Choroid plexus epithelial cell (primary cell): ENCODE measurements around the gene GMDS.

Experiments
- DNase-seq: peaks from one replicate; pipeline ENCODE4 v3.0.0-alpha.2; 2010; ENCODE audit warnings: low read depth
- H3K4me3 ChIP-seq: 2 replicates; pipeline ENCODE4 v1.5.1; 2011; ENCODE audit warnings: low read depth, mild to moderate bottlenecking, control low read depth, low read length, moderate library complexity
- CTCF ChIP-seq: conservative IDR thresholded peaks from 2 replicates; pipeline ENCODE4 v1.5.1; 2011; ENCODE audit warnings: low read depth, mild to moderate bottlenecking, control low read depth, inconsistent platforms, low read length, moderate library complexity

Gene GMDS

GRCh38 chr6:1738558-1739081, 506.8 kb downstream of the GMDS start:
- H3K4me3 ChIP-seq: no peak overlapping the region
- DNase-seq: no peak
- no peak for TF ChIP-seq CTCF

- no peak overlapping the region for H3K4me3 ChIP-seq
- TF ChIP-seq CTCF: no peak
- no peak for DNase-seq
Measured at GRCh38 chr6:1737463-1738311, 507.7 kb downstream of the GMDS start.

GRCh38 chr6:1736346-1737105, 508.9 kb downstream of the GMDS start:
- no peak overlapping the region for H3K4me3 ChIP-seq
- TF ChIP-seq CTCF: no peak
- no peak for DNase-seq

- H3K4me3 ChIP-seq: no peak overlapping the region
- no peak for TF ChIP-seq CTCF
- DNase-seq: no peak
Measured at GRCh38 chr6:1735239-1735803, 510.1 kb downstream of the GMDS start.

DNA sequence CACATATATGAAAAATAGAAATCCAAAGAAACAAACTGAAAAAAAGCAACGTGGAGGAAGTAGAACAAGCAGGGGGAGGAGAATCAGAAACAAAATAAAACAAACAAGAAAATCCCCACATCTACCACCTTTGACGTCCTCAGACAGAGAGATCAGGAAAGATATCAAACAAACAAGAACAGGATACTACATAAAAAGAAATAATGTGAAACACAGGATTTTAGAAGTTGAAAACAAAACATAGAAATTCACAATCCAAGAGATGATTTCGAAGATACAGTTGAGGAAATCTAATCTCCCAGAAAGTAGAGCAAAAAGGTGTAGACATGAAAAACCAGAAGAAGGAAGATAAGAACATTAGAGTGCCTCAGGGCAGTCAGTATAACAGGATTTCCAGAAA, 514.5 kb downstream of the GMDS start:
- H3K4me3 ChIP-seq: no peak overlapping the region
- TF ChIP-seq CTCF: no peak
- no peak for DNase-seq

- no peak for TF ChIP-seq CTCF
- no peak for DNase-seq
Measured at GRCh38 chr6:1729750-1730140, 515.7 kb downstream of the GMDS start.

More at GRCh38 chr6:1729750-1730140, 515.7 kb downstream of the GMDS start:
- H3K4me3 ChIP-seq: no peak overlapping the region
